Endodermal cell (in vitro differentiated cells): ENCODE data around the gene PDX1. TPM values are rescaled to one million over a fixed set of nuclear protein-coding genes. Genes with fewer than 3 reads are reported as not detected.

Source experiments
- DNase-seq: peaks from one replicate; pipeline ENCODE4 v3.0.0-alpha.2; 2017
- H3K27ac ChIP-seq: 2 replicates; pipeline ENCODE4 v1.5.1; 2013; ENCODE audit warnings: mild to moderate bottlenecking, low read depth, low read length, moderate library complexity
- H3K27me3 ChIP-seq: 2 replicates; pipeline ENCODE4 v1.6.1; 2013; ENCODE audit warnings: mild to moderate bottlenecking, low read length, moderate library complexity; ENCODE audit not compliant: insufficient read depth, control insufficient read depth, poor library complexity, severe bottlenecking
- H3K36me3 ChIP-seq: 2 replicates; pipeline ENCODE4 v1.7.0; 2013; ENCODE audit warnings: mild to moderate bottlenecking, low read length, moderate library complexity; ENCODE audit not compliant: control insufficient read depth, insufficient read depth
- H3K4me1 ChIP-seq: one replicate; pipeline ENCODE4 v1.7.0; 2013; ENCODE audit warnings: low read length; ENCODE audit not compliant: control insufficient read depth, insufficient read depth
- H3K4me3 ChIP-seq: 2 replicates; pipeline ENCODE4 v1.5.1; 2013; ENCODE audit warnings: mild to moderate bottlenecking, low read length, moderate library complexity
- H3K9ac ChIP-seq: 2 replicates; pipeline ENCODE4 v1.6.1; 2013; ENCODE audit warnings: mild to moderate bottlenecking, low read length, moderate library complexity; ENCODE audit not compliant: poor library complexity, severe bottlenecking; ENCODE audit errors: extremely low read depth
- H3K9me3 ChIP-seq: 2 replicates; pipeline ENCODE4 v1.6.1; 2013; ENCODE audit warnings: mild to moderate bottlenecking, low read length, moderate library complexity; ENCODE audit not compliant: control insufficient read depth
- H3K27ac Mint-ChIP-seq: 2 replicates; pipeline ENCODE4 v1.8.0; 2020; ENCODE audit warnings: mixed read lengths
- H3K27me3 Mint-ChIP-seq: 2 replicates; pipeline ENCODE4 v1.8.0; 2021; ENCODE audit warnings: mild to moderate bottlenecking, mixed read lengths; ENCODE audit not compliant: insufficient read depth
- H3K36me3 Mint-ChIP-seq: 2 replicates; pipeline ENCODE4 v1.8.0; 2020; ENCODE audit warnings: low read depth, mixed read lengths
- H3K4me1 Mint-ChIP-seq: 2 replicates; pipeline ENCODE4 v1.8.0; 2020; ENCODE audit warnings: mixed read lengths
- H3K4me3 Mint-ChIP-seq: 2 replicates; pipeline ENCODE4 v1.8.0; 2020; ENCODE audit warnings: mild to moderate bottlenecking, moderate library complexity, mixed read lengths
- H3K9me3 Mint-ChIP-seq: 2 replicates; pipeline ENCODE4 v1.8.0; 2020; ENCODE audit warnings: mild to moderate bottlenecking, mixed read lengths
- WGBS, 2 experiments: methylation state at CpG; one replicate each; pipeline versions ENCODE4 v1.1.5 to v1.1.7; 2013; ENCODE audit warnings: missing lambda C conversion rate in 2 of 2, mixed read lengths in 1 of 2; ENCODE audit not compliant: insufficient coverage in 1 of 2, insufficient read length in 1 of 2; 5-methylcytosine and 5-hydroxymethylcytosine counted together
- total RNA-seq, 2 donors: library from RNA; stranded (reverse); fragmentation: NEBNext Ultra II Directional in 1 of 2; extraction: Animal tissue kit (Norgen Biotek cat#: 25700) in 1 of 2; gene quantifications; 2 replicates in 1 of 2; 3 replicates in 1 of 2; pipeline ENCODE4 v1.2.1, GENCODE V29; 2021
- TF ChIP-seq, protein P1 (sequence below): fragments of 200-600 bp; sonication (generic); conservative IDR thresholded peaks from 2 replicates; pipeline ENCODE4 v1.5.0; 2021; ENCODE audit warnings: antibody characterized with exemption, mild to moderate bottlenecking

The PDX1 gene
- total RNA-seq, 2 donors from 2014 or later = not detected

DNA sequence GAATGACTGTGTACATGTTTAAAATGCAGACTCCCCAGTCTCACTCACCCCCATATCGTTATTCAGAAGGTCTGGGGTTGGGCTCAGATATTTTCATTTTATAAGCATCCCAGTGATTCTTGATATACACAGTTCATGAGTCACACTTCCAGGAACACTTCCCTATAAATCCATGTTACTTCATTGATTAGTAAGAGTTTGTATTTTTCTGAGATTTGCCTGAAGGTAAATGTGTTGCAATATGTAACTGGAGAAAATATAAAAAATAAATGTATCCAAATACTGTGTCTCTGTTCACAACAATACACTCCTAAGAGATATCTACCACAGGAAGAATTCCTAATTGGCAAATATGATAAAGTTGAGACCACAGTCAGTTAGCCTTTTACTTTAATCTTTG lies 6.6 kb upstream of the PDX1 start:
- Mint-ChIP-seq H3K9me3 (peaks cover 3% of the 10 kb centered on the region), H3K4me1 (peaks cover 35% of the 10 kb centered on the region), H3K36me3 (no peaks in the 10 kb centered on the region), H3K27ac (no peak overlapping the region), H3K27me3 (peaks cover 95% of the 10 kb centered on the region), H3K4me3 (no peak overlapping the region)
- DNase-seq = no peak
- TF ChIP-seq, protein P1, sequence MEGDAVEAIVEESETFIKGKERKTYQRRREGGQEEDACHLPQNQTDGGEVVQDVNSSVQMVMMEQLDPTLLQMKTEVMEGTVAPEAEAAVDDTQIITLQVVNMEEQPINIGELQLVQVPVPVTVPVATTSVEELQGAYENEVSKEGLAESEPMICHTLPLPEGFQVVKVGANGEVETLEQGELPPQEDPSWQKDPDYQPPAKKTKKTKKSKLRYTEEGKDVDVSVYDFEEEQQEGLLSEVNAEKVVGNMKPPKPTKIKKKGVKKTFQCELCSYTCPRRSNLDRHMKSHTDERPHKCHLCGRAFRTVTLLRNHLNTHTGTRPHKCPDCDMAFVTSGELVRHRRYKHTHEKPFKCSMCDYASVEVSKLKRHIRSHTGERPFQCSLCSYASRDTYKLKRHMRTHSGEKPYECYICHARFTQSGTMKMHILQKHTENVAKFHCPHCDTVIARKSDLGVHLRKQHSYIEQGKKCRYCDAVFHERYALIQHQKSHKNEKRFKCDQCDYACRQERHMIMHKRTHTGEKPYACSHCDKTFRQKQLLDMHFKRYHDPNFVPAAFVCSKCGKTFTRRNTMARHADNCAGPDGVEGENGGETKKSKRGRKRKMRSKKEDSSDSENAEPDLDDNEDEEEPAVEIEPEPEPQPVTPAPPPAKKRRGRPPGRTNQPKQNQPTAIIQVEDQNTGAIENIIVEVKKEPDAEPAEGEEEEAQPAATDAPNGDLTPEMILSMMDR = no peak
- no peak overlapping the region for H3K9ac ChIP-seq
- no peak overlapping the region for H3K4me3 ChIP-seq
- no peaks in the 10 kb centered on the region for H3K4me1 ChIP-seq
- H3K27ac ChIP-seq = no peak overlapping the region
- no peaks in the 10 kb centered on the region for H3K36me3 ChIP-seq
- 100% methylated on average over 1 of the region's 1 CpG; no CpG with 5 or more reads in 1 of the 2 experiments for WGBS, 2 experiments
- no peaks in the 10 kb centered on the region for H3K9me3 ChIP-seq
- peaks cover 96% of the 10 kb centered on the region for H3K27me3 ChIP-seq

DNA sequence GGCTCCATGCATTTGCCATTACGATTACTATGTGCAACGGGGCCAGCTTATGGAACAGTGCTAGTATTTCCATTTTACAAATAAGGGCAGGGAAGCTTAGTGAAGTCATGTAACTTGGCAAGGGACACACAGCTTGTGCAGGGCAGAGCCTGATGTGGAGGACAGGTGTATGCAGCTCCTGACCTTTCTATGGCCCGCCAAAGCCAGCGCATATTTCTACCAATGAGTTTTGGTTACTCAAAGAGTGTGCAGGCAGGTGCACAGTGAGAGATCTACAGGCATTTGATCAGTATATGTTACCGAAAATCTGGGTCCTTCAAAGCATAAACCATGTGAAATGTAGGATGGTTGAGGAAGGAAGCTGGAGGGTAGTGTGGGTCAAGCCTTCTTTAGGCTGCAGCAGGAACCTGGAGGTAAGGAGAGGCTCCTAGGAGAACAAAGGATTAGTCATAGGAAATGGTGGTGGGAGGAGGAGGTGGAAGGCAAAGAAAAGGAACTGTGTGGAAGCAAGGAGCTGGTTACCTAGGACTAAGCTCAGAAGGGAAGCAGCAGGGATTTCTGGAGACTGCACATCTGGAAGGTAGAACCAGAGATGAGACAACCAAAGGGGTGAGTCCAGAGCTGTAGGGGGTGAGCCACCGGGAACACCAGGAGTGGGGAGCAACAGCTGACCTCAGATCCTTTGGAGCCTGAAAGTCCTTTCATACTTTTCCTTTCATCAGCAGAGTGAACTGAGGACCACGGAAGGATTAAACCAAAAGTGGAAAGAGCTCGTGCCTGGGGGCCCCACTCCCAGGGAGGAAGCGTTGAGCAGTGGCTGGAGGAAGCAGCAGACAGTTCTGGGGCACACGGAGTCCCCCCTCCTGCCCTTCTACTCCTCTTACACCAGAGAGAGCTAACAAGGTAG lies 4.2 kb upstream of the PDX1 start:
- WGBS, 2 experiments = 46 to 56% methylated on average over 10 of the region's 10 CpGs
- Mint-ChIP-seq H3K27me3 (peaks cover 97% of the 10 kb centered on the region), H3K36me3 (no peaks in the 10 kb centered on the region), H3K9me3 (peaks cover 3% of the 10 kb centered on the region), H3K27ac (no peak overlapping the region), H3K4me3 (no peak overlapping the region), H3K4me1 (peaks cover 22% of the 10 kb centered on the region)
- Histone ChIP-seq H3K27me3 (peaks cover 96% of the 10 kb centered on the region), H3K9ac (no peak overlapping the region), H3K9me3 (no peaks in the 10 kb centered on the region), H3K36me3 (no peaks in the 10 kb centered on the region), H3K4me1 (peaks cover 3% of the 10 kb centered on the region), H3K4me3 (no peak overlapping the region), H3K27ac (no peak overlapping the region)
- DNase-seq = no peak
- TF ChIP-seq, protein P1 = no peak

DNA sequence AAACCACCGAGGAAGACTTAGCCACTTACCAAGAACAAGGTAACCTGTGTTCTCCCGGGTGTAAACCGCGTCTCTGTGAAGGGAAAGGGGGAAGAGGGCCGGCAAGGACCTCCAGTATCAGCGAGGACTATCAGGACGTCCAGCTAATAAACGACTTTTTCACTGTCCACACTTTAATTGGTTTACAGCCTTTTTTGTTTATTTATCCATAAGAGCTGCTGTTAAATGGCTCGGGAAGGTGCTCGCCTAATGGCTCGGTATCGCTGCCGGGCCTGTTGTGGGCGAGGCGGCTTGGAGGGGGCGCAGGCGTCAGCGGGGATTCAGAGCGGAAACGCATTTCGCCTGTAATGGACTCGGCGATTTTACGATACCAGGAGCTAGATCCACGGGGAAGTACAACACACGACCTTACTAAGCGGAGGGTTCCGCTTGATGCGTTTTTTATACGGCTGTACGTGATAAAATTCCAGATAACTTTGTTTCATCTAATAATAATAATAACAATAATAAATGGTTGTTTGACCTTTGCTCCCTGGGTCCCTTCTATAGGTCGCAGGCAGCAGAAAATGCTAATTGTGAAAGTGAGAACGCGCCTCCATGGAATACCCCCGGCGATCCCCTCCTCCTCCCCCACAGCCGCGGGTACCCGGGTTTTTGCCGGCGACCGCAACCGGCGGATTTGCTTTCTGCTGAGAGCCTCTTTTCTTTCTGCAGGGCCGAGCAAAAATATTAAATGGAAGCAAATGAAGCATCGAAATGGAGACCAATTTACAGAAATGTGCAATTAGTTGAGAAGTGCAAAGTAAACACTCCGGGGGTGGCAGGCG lies 2.5 kb upstream of the PDX1 start:
- Histone ChIP-seq H3K9me3 (no peaks in the 10 kb centered on the region), H3K4me1 (peaks cover 3% of the 10 kb centered on the region), H3K9ac (no peak overlapping the region), H3K4me3 (no peak overlapping the region), H3K27me3 (peaks cover 100% of the 10 kb centered on the region), H3K27ac (no peak overlapping the region), H3K36me3 (no peaks in the 10 kb centered on the region)
- H3K9me3 Mint-ChIP-seq = peaks cover 3% of the 10 kb centered on the region
- peaks cover 99% of the 10 kb centered on the region for H3K27me3 Mint-ChIP-seq
- H3K4me3 Mint-ChIP-seq = peak overlapping the region; percentile 36
- no peaks in the 10 kb centered on the region for H3K36me3 Mint-ChIP-seq
- TF ChIP-seq, protein P1 = no peak
- no peak overlapping the region for H3K27ac Mint-ChIP-seq
- WGBS, 2 experiments = 1 to 2% methylated on average over 19 to 44 of the region's 48 CpGs
- DNase-seq = peak; percentile 62
- peaks cover 25% of the 10 kb centered on the region for H3K4me1 Mint-ChIP-seq
